HG02759 (cell line): Measurements from ENCODE around the gene RAP2C.
A peak's percentile ranks its signal among the peaks of the same experiment; 100 is the strongest.

Experiments
- ATAC-seq: cut with Tn5 transposase; IDR thresholded peaks from one replicate; pipeline ENCODE4 v1.9.1; 2021; ENCODE audit warnings: mild to moderate bottlenecking, moderate library complexity; ENCODE audit not compliant: unreplicated experiment

Gene RAP2C

GRCh38 chrX:132219343-132219768 lies at the start of gene RAP2C:
Gene RAP2C (minus strand): TSS chrX:132219447. CDS start chrX:132217268, 2,179 bp downstream.
- ATAC-seq = peak; percentile 61

GRCh38 chrX:132267392-132267791 lies 48.1 kb upstream of the RAP2C start:
- no peak for ATAC-seq

GRCh38 chrX:132266583-132267355 lies 47.5 kb upstream of the RAP2C start:
- ATAC-seq = no peak

GRCh38 chrX:132263127-132263526 lies 43.9 kb upstream of the RAP2C start:
- ATAC-seq = no peak

GRCh38 chrX:132258509-132258908 lies 39.3 kb upstream of the RAP2C start:
- ATAC-seq = no peak

- no peak for ATAC-seq
These were observed 37.9 kb upstream of the RAP2C start for GRCh38 chrX:132257116-132257515.

GRCh38 chrX:132236121-132236520 lies 16.9 kb upstream of the RAP2C start:
- ATAC-seq = no peak

GRCh38 chrX:132235488-132235887 lies 16.2 kb upstream of the RAP2C start:
- no peak for ATAC-seq

GRCh38 chrX:132231587-132231986 lies 12.3 kb upstream of the RAP2C start:
- no peak for ATAC-seq

GRCh38 chrX:132227383-132228112 lies 8.3 kb upstream of the RAP2C start:
- ATAC-seq = no peak

- no peak for ATAC-seq
These were observed 6.9 kb upstream of the RAP2C start for GRCh38 chrX:132226169-132226568.

- peak; percentile 52 for ATAC-seq
These were observed 991 bp downstream of the RAP2C start for GRCh38 chrX:132218100-132218812.

- ATAC-seq = peak; percentile 66
These were observed 1.8 kb downstream of the RAP2C start for GRCh38 chrX:132217203-132218073.

- ATAC-seq = peak; percentile 12
These were observed 2.4 kb downstream of the RAP2C start for GRCh38 chrX:132216806-132217202.

GRCh38 chrX:132216283-132216682 lies 3.0 kb downstream of the RAP2C start:
- ATAC-seq = no peak

GRCh38 chrX:132214518-132214917 lies 4.7 kb downstream of the RAP2C start:
- ATAC-seq = no peak

GRCh38 chrX:132209527-132209926 lies 9.7 kb downstream of the RAP2C start:
- ATAC-seq = no peak

GRCh38 chrX:132208422-132208821 lies 10.8 kb downstream of the RAP2C start:
- ATAC-seq = no peak

- ATAC-seq = no peak
These were observed 11.3 kb downstream of the RAP2C start for GRCh38 chrX:132207996-132208395.

- no peak for ATAC-seq
These were observed 13.0 kb downstream of the RAP2C start for GRCh38 chrX:132206259-132206658.

GRCh38 chrX:132204629-132205028 lies 14.6 kb downstream of the RAP2C start:
- no peak for ATAC-seq
